Measurements from ENCODE around the gene MYOF. TPM values are rescaled to one million over a fixed set of nuclear protein-coding genes. Genes with fewer than 3 reads are reported as not detected.
A peak's percentile ranks its signal among the peaks of the same experiment; 100 is the strongest.

The MYOF gene
- total and polyA plus RNA-seq, 2 donors from 2014 or later = 11.5 to 134 TPM

- Histone ChIP-seq H3K9ac (ENCODE audit: low read length in 3 of 3) (no peak overlapping the region), H3K27ac (ENCODE audit: low read depth in 2 of 2, low read length in 2 of 2) (no peak overlapping the region), H3K4me3 (ENCODE audit: low read length in 3 of 3) (no peak overlapping the region), H3K27me3 (ENCODE audit: control insufficient read depth, insufficient read depth, low read length) (no peaks in the 10 kb centered on the region), H3K36me3 (ENCODE audit: control insufficient read depth in 2 of 3, insufficient read depth in 3 of 3, low read length in 3 of 3) (no peaks in the 10 kb centered on the region), H3K4me1 (ENCODE audit: control insufficient read depth in 2 of 3, insufficient read depth in 2 of 3, low read depth in 1 of 3, low read length in 3 of 3) (peaks cover 0 to 3% (median 0%) of the 10 kb centered on the region in 3 donors), H3K9me3 (ENCODE audit: control insufficient read depth in 2 of 3, insufficient read depth in 1 of 3, low read length in 3 of 3) (no peaks in the 10 kb centered on the region)
- FAIRE-seq (no peak), DNase-seq (no peak)
- intact Hi-C loops (cut with DNase I) = no loop called here
- TF ChIP-seq CTCF (IDR thresholded peaks at IDR 0.05; ENCODE audit: borderline replicate concordance, extremely low read depth, insufficient read depth) = no peak
Measured at GRCh38 chr10:93501650-93502049, 19.5 kb upstream of the MYOF start.

DNA sequence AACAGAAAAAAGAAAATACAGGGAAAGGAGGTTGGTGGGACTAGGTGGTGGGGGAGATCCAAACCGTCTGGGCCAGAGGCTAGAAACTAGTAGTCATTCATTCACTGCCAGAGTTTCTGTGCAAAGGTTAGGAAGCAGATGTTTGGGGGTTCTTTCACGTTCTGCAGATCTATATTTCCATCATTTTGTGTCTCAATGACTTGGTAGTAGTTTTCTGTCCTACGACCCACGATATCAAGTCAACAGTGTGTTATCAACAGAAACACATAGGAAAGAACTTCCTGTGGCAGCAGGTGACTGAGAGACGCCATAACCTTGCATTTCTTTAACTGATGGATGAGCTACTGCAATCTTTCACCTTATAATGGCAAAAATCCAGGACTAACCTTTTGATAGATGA is 16.0 kb upstream of the MYOF start:
- Histone ChIP-seq H3K27me3 (ENCODE audit: control insufficient read depth, insufficient read depth, low read length) (no peaks in the 10 kb centered on the region), H3K9ac (ENCODE audit: low read length in 3 of 3) (no peak overlapping the region), H3K4me1 (ENCODE audit: control insufficient read depth in 2 of 3, insufficient read depth in 2 of 3, low read depth in 1 of 3, low read length in 3 of 3) (peaks cover 0 to 3% (median 0%) of the 10 kb centered on the region in 3 donors), H3K36me3 (ENCODE audit: control insufficient read depth in 2 of 3, insufficient read depth in 3 of 3, low read length in 3 of 3) (no peaks in the 10 kb centered on the region), H3K27ac (ENCODE audit: low read depth in 2 of 2, low read length in 2 of 2) (no peak overlapping the region), H3K4me3 (ENCODE audit: low read length in 3 of 3) (no peak overlapping the region), H3K9me3 (ENCODE audit: control insufficient read depth in 2 of 3, insufficient read depth in 1 of 3, low read length in 3 of 3) (no peaks in the 10 kb centered on the region)
- DNase-seq (no peak), FAIRE-seq (no peak)
- TF ChIP-seq CTCF (IDR thresholded peaks at IDR 0.05; ENCODE audit: borderline replicate concordance, extremely low read depth, insufficient read depth) = no peak
- intact Hi-C loops (cut with DNase I) = no loop called here

GRCh38 chr10:93496322-93497041 is 14.3 kb upstream of the MYOF start, which contains the start of gene CEP55:
CEP55 (plus strand) TSS chr10:93496612; CDS start chr10:93500052, 3,440 bp downstream.
- Histone ChIP-seq H3K4me1 (ENCODE audit: control insufficient read depth in 2 of 3, insufficient read depth in 2 of 3, low read depth in 1 of 3, low read length in 3 of 3) (peaks cover 0 to 3% (median 0%) of the 10 kb centered on the region in 3 donors), H3K27me3 (ENCODE audit: control insufficient read depth, insufficient read depth, low read length) (no peaks in the 10 kb centered on the region), H3K9me3 (ENCODE audit: control insufficient read depth in 2 of 3, insufficient read depth in 1 of 3, low read length in 3 of 3) (no peaks in the 10 kb centered on the region), H3K36me3 (ENCODE audit: control insufficient read depth in 2 of 3, insufficient read depth in 3 of 3, low read length in 3 of 3) (no peaks in the 10 kb centered on the region), H3K27ac (ENCODE audit: low read depth in 2 of 2, low read length in 2 of 2) (no peak within 1 kb of the TSS), H3K4me3 (ENCODE audit: low read length in 3 of 3) (peak within 1 kb of the TSS; percentile 68 to 92 (median 81)), H3K9ac (ENCODE audit: low read length in 3 of 3) (peak within 1 kb of the TSS; percentile 37 to 83 (median 75))
- intact Hi-C loops (cut with DNase I) = no loop called here
- DNase-seq (peak; percentile 96 to 98 (median 97)), FAIRE-seq (no peak)
- TF ChIP-seq CTCF (IDR thresholded peaks at IDR 0.05; ENCODE audit: borderline replicate concordance, extremely low read depth, insufficient read depth) = no peak

Measured in kidney (tissue), 14 donors.